Measurements from ENCODE around the gene RNLS. TPM values are rescaled to one million over a fixed set of nuclear protein-coding genes. Genes with fewer than 3 reads are reported as not detected.

The RNLS gene
- total and polyA plus RNA-seq, 2 of the 8 experiments (the other 6 are each of a cell fraction or from before 2014, with no cell fraction given): 7.5 to 12.7 TPM

- H2BK12ac ChIP-seq (ENCODE audit: low read depth, low read length): no peak overlapping the region
- H2BK120ac ChIP-seq (replicated peaks; ENCODE audit: low read depth, low read length): no peak overlapping the region
- H3K9ac ChIP-seq (replicated peaks in 1 of 4; ENCODE audit: extremely low read depth in 1 of 4, low read depth in 3 of 4, low read length in 3 of 4): no peak overlapping the region
- no peak overlapping the region for H3K23ac ChIP-seq (ENCODE audit: insufficient read length)
- no peak overlapping the region for H3K4ac ChIP-seq (replicated peaks; ENCODE audit: insufficient read length, low read depth, low read length)
- H2BK5ac ChIP-seq (ENCODE audit: low read depth, low read length): no peak overlapping the region
- H2AFZ ChIP-seq (ENCODE audit: low read length): no peak overlapping the region
- no peak overlapping the region for H3K14ac ChIP-seq (ENCODE audit: insufficient read length)
- H4K5ac ChIP-seq (ENCODE audit: insufficient read length, low read depth, low read length): no peak overlapping the region
- no peaks in the 10 kb centered on the region for H3K36me3 ChIP-seq (ENCODE audit: control insufficient read depth in 2 of 4, insufficient read depth in 4 of 4, low read length in 3 of 4)
- peaks cover 0 to 2% (median 0%) of the 10 kb centered on the region in 4 experiments; a peak in 1 of 7 replicates for H3K4me1 ChIP-seq (replicated peaks in 1 of 4; ENCODE audit: control insufficient read depth in 3 of 4, insufficient read depth in 4 of 4, low read length in 3 of 4)
- no peaks in the 10 kb centered on the region for H3K79me1 ChIP-seq (ENCODE audit: low read depth, low read length)
- H3K27me3 ChIP-seq (replicated peaks in 1 of 4; ENCODE audit: control insufficient read depth in 3 of 4, extremely low read depth in 1 of 4, insufficient read depth in 3 of 4, low read length in 3 of 4): no peaks in the 10 kb centered on the region
- WGBS, 2 experiments (ENCODE audit: extremely low coverage in 1 of 2, insufficient coverage in 1 of 2, insufficient read length in 1 of 2, insufficient replicate concordance in 2 of 2, low coverage in 1 of 2, low lambda C conversion rate in 2 of 2, missing lambda C conversion rate in 1 of 2): 24% methylated on average over 3 of the region's 3 CpGs; no CpG with 5 or more reads in 1 of the 2 experiments
- no peak overlapping the region for H3K27ac ChIP-seq (ENCODE audit: low read depth, low read length)
- no peak overlapping the region for H3K18ac ChIP-seq (ENCODE audit: extremely low read depth, low read length)
- no peak overlapping the region for H2BK15ac ChIP-seq (ENCODE audit: low read length)
- H3K4me2 ChIP-seq (ENCODE audit: insufficient read depth in 1 of 2, low read depth in 2 of 2, low read length in 2 of 2): no peak overlapping the region
- H4K8ac ChIP-seq (ENCODE audit: extremely low read depth, insufficient read depth, low read length): no peak overlapping the region
- ChIA-PET CTCF (ENCODE audit: partially characterized antibody) (interaction anchor here (0.7 to 4.8 kb wide), 44 partner anchors 11 to 614 kb away, joined by 3 to 25 read pairs (median 4); partner anchors contain the start of genes ATAD1, KLLN and PTEN), POLR2A (ENCODE audit: partially characterized antibody) (no interaction called here)
- H3K56ac ChIP-seq (replicated peaks; ENCODE audit: insufficient read length, low read depth, low read length): no peak overlapping the region
- DNase-seq (ENCODE audit: low read depth in 1 of 2, low spot score in 2 of 2) (no peak), FAIRE-seq (peak; percentile 55)
- H3K9me3 ChIP-seq (ENCODE audit: insufficient read depth in 2 of 2, low read depth in 1 of 2, low read length in 1 of 2): no peaks in the 10 kb centered on the region
- no peaks in the 10 kb centered on the region for H3K23me2 ChIP-seq (ENCODE audit: low read depth, low read length)
- TF ChIP-seq CEBPB (IDR thresholded peaks at IDR 0.05; ENCODE audit: low read depth, low read length) (no peak), RAD21 (IDR thresholded peaks at IDR 0.05 in 1 of 2, conservative IDR thresholded peaks at IDR 0.05 in 1 of 2; ENCODE audit: low read depth in 2 of 2, low read length in 2 of 2) (peak; percentile 57 to 59)
- TF ChIP-seq, protein P1, sequence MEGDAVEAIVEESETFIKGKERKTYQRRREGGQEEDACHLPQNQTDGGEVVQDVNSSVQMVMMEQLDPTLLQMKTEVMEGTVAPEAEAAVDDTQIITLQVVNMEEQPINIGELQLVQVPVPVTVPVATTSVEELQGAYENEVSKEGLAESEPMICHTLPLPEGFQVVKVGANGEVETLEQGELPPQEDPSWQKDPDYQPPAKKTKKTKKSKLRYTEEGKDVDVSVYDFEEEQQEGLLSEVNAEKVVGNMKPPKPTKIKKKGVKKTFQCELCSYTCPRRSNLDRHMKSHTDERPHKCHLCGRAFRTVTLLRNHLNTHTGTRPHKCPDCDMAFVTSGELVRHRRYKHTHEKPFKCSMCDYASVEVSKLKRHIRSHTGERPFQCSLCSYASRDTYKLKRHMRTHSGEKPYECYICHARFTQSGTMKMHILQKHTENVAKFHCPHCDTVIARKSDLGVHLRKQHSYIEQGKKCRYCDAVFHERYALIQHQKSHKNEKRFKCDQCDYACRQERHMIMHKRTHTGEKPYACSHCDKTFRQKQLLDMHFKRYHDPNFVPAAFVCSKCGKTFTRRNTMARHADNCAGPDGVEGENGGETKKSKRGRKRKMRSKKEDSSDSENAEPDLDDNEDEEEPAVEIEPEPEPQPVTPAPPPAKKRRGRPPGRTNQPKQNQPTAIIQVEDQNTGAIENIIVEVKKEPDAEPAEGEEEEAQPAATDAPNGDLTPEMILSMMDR (IDR thresholded peaks at IDR 0.05; ENCODE audit: control extremely low read depth in 1 of 3, insufficient read depth in 1 of 3, low read depth in 1 of 3, low read length in 3 of 3): peak in 2 of 3 experiments; percentile 29 to 45; a peak in 2 of 4 replicates
- no peaks in the 10 kb centered on the region for H3K79me2 ChIP-seq (ENCODE audit: control insufficient read depth in 1 of 2, insufficient read depth in 2 of 2, low read length in 2 of 2)
- no peak overlapping the region for H3K4me3 ChIP-seq (ENCODE audit: extremely low read depth in 1 of 4, insufficient read depth in 2 of 4, low read depth in 3 of 4, low read length in 4 of 4)
- no peak overlapping the region for H2AK5ac ChIP-seq (ENCODE audit: low read depth, low read length)
- H4K20me1 ChIP-seq (replicated peaks in 1 of 2; ENCODE audit: control insufficient read depth in 1 of 2, insufficient read depth in 2 of 2, low read length in 2 of 2): no peaks in the 10 kb centered on the region
- no peak overlapping the region for H4K91ac ChIP-seq (replicated peaks; ENCODE audit: insufficient read length, low read length)
- H2BK20ac ChIP-seq (ENCODE audit: low read length): no peak overlapping the region
These were observed 193.7 kb downstream of the RNLS start for GRCh38 chr10:88389456-88389855.
